GM21447 (cell line): Measurements from ENCODE around the gene SLC8A1.

Experiments used
- ATAC-seq: cut with Tn5 transposase; IDR thresholded peaks from one replicate; pipeline ENCODE4 v1.9.1; 2021; ENCODE audit not compliant: unreplicated experiment

SLC8A1 gene

GRCh38 chr2:40394031-40394430 is 57.9 kb downstream of the SLC8A1 start:
- no peak for ATAC-seq

- ATAC-seq = no peak
These were observed 63.7 kb downstream of the SLC8A1 start for GRCh38 chr2:40388161-40388560.

- no peak for ATAC-seq
These were observed 65.7 kb downstream of the SLC8A1 start for GRCh38 chr2:40386177-40386576.

GRCh38 chr2:40384714-40385113 is 67.2 kb downstream of the SLC8A1 start:
- ATAC-seq = no peak

- ATAC-seq = no peak
These were observed 67.7 kb downstream of the SLC8A1 start for GRCh38 chr2:40384233-40384632.

GRCh38 chr2:40380721-40381120 is 71.2 kb downstream of the SLC8A1 start:
- ATAC-seq = no peak

- ATAC-seq = no peak
These were observed 71.8 kb downstream of the SLC8A1 start for GRCh38 chr2:40380041-40380440.

- ATAC-seq = no peak
These were observed 77.2 kb downstream of the SLC8A1 start for GRCh38 chr2:40374543-40375240.

- no peak for ATAC-seq
These were observed 78.8 kb downstream of the SLC8A1 start for GRCh38 chr2:40373111-40373510.

GRCh38 chr2:40372283-40372985 is 79.5 kb downstream of the SLC8A1 start:
- ATAC-seq = no peak

GRCh38 chr2:40371525-40372282 is 80.2 kb downstream of the SLC8A1 start:
- no peak for ATAC-seq

GRCh38 chr2:40370007-40370395 is 81.9 kb downstream of the SLC8A1 start:
- ATAC-seq = no peak

GRCh38 chr2:40369267-40370006 is 82.5 kb downstream of the SLC8A1 start:
- no peak for ATAC-seq

GRCh38 chr2:40367652-40368051 is 84.2 kb downstream of the SLC8A1 start:
- ATAC-seq = no peak

GRCh38 chr2:40367032-40367431 is 84.9 kb downstream of the SLC8A1 start:
- ATAC-seq = no peak

GRCh38 chr2:40364151-40364874 is 87.6 kb downstream of the SLC8A1 start:
- no peak for ATAC-seq

- ATAC-seq = no peak
These were observed 88.3 kb downstream of the SLC8A1 start for GRCh38 chr2:40363631-40364030.

- no peak for ATAC-seq
These were observed 88.7 kb downstream of the SLC8A1 start for GRCh38 chr2:40363231-40363630.

GRCh38 chr2:40361478-40361877 is 90.4 kb downstream of the SLC8A1 start:
- no peak for ATAC-seq

- ATAC-seq = no peak
These were observed 91.2 kb downstream of the SLC8A1 start for GRCh38 chr2:40360652-40361051.

- ATAC-seq = no peak
These were observed 92.1 kb downstream of the SLC8A1 start for GRCh38 chr2:40359811-40360210.
